DMS153 (cell line): ENCODE data around the gene PSME3.

Experiments used
- DNase-seq: peaks from one replicate; lab custom pipeline; 2025; lab: John Stamatoyannopoulos, UW

PSME3 gene

GRCh38 chr17:42817866-42818265 is 15.3 kb upstream of the PSME3 start:
- no peak for DNase-seq

GRCh38 chr17:42818379-42818778 is 14.8 kb upstream of the PSME3 start:
- DNase-seq = no peak

GRCh38 chr17:42819939-42820535 is 13.2 kb upstream of the PSME3 start:
- DNase-seq = peak; percentile 60

GRCh38 chr17:42821176-42821575 is 12.0 kb upstream of the PSME3 start:
- no peak for DNase-seq

GRCh38 chr17:42827472-42827871 is 5.7 kb upstream of the PSME3 start:
- DNase-seq = no peak

GRCh38 chr17:42830971-42831370 is 2.2 kb upstream of the PSME3 start:
- DNase-seq = no peak

GRCh38 chr17:42832213-42832933 is 824 bp upstream of the PSME3 start:
- no peak for DNase-seq

GRCh38 chr17:42833767-42834422 is 698 bp downstream of the PSME3 start:
- DNase-seq = no peak

GRCh38 chr17:42835732-42836131 is 2.5 kb downstream of the PSME3 start:
- no peak for DNase-seq

- no peak for DNase-seq
Observed at GRCh38 chr17:42841975-42842685, 8.9 kb downstream of the PSME3 start.

- peak; percentile 47 for DNase-seq
Observed at GRCh38 chr17:42843358-42843934, 10.2 kb downstream of the PSME3 start.

- DNase-seq = no peak
Observed at GRCh38 chr17:42844271-42844670, 11.1 kb downstream of the PSME3 start, which contains the start of gene AOC2. TSS of gene AOC2 (plus strand) at chr17:42844580. CDS start at chr17:42844627, 47 bp downstream.

GRCh38 chr17:42844761-42845555 is 11.8 kb downstream of the PSME3 start:
- no peak for DNase-seq

GRCh38 chr17:42845556-42845917 is 12.3 kb downstream of the PSME3 start:
- DNase-seq = no peak

GRCh38 chr17:42845918-42846593 is 12.9 kb downstream of the PSME3 start:
- DNase-seq = no peak

- no peak for DNase-seq
Observed at GRCh38 chr17:42846594-42847280, 13.5 kb downstream of the PSME3 start.

- DNase-seq = no peak
Observed at GRCh38 chr17:42848093-42848492, 14.9 kb downstream of the PSME3 start.

GRCh38 chr17:42849031-42849430 is 15.8 kb downstream of the PSME3 start:
- no peak for DNase-seq

GRCh38 chr17:42849451-42850181 is 16.4 kb downstream of the PSME3 start:
- no peak for DNase-seq

- DNase-seq = no peak
Observed at GRCh38 chr17:42850954-42851353, 17.8 kb downstream of the PSME3 start, which contains the start of gene AOC3. TSS of gene AOC3 (plus strand) at chr17:42851199. CDS start at chr17:42851344, 145 bp downstream.
